Measurements from ENCODE around the gene BAX.

Gene BAX

GRCh38 chr19:48933382-48933932 lies 21.2 kb upstream of the BAX start, which contains the start of gene DHDH:
TSS of gene DHDH (plus strand) at chr19:48933699. CDS start at chr19:48933722, 23 bp downstream.
- DNase-seq, result peak; percentile 85 to 87

- no peak for DNase-seq
Measured at GRCh38 chr19:48934837-48935236, 19.8 kb upstream of the BAX start.

GRCh38 chr19:48935864-48936263 lies 18.8 kb upstream of the BAX start:
- no peak for DNase-seq

- no peak for DNase-seq
Measured at GRCh38 chr19:48938256-48938655, 16.4 kb upstream of the BAX start.

- no peak for DNase-seq
Measured at GRCh38 chr19:48940902-48941301, 13.8 kb upstream of the BAX start.

GRCh38 chr19:48943081-48943480 lies 11.6 kb upstream of the BAX start:
- no peak for DNase-seq

- no peak for DNase-seq
Measured at GRCh38 chr19:48945415-48945814, 9.3 kb upstream of the BAX start.

- DNase-seq, result no peak
Measured at GRCh38 chr19:48945817-48946216, 8.9 kb upstream of the BAX start.

GRCh38 chr19:48946463-48947257 lies 8.0 kb upstream of the BAX start:
- no peak for DNase-seq

- no peak for DNase-seq
Measured at GRCh38 chr19:48947258-48947542, 7.5 kb upstream of the BAX start.

GRCh38 chr19:48950159-48950558 lies 4.5 kb upstream of the BAX start:
- no peak for DNase-seq

- no peak for DNase-seq
Measured at GRCh38 chr19:48950830-48951519, 3.7 kb upstream of the BAX start.

GRCh38 chr19:48953141-48953540 lies 1.5 kb upstream of the BAX start:
- no peak for DNase-seq

GRCh38 chr19:48953990-48954594 lies 583 bp upstream of the BAX start:
- DNase-seq, result peak in 1 of 2 experiments; percentile 26

- DNase-seq, result no peak
Measured at GRCh38 chr19:48955308-48955958, 758 bp downstream of the BAX start.

- DNase-seq, result no peak
Measured at GRCh38 chr19:48958006-48958405, 3.3 kb downstream of the BAX start.

GRCh38 chr19:48959341-48960239 lies 4.9 kb downstream of the BAX start:
- DNase-seq, result no peak

GRCh38 chr19:48961051-48961649 lies 6.5 kb downstream of the BAX start:
- DNase-seq, result peak in 1 of 2 experiments; percentile 25

GRCh38 chr19:48961673-48962028 lies 7.0 kb downstream of the BAX start:
- peak in 1 of 2 experiments; percentile 19 for DNase-seq

- DNase-seq, result peak; percentile 48 to 55
Measured at GRCh38 chr19:48962029-48962848, 7.6 kb downstream of the BAX start.

GRCh38 chr19:48962849-48963165 lies 8.1 kb downstream of the BAX start:
- peak in 1 of 2 experiments; percentile 21 for DNase-seq

Measured in activated T-cell treated with anti-CD3 and anti-CD28 coated beads, Interleukin-2, amount 50 U/mL, for 48 hours (primary cell).